GM12873 (cell line): ENCODE results near the gene OPHN1.

ENCODE experiments used
- CTCF ChIP-seq: IDR thresholded peaks from 2 replicates; pipeline ENCODE4 v1.5.1; 2012; ENCODE audit warnings: low read depth, mild to moderate bottlenecking, moderate library complexity, low read length, control low read depth; ENCODE audit not compliant: insufficient read depth; ENCODE audit errors: missing control alignments

Gene OPHN1

GRCh38 chrX:68121835-68122234, 311.5 kb downstream of the OPHN1 start:
- TF ChIP-seq CTCF, result no peak

GRCh38 chrX:68121371-68121770, 311.9 kb downstream of the OPHN1 start:
- no peak for TF ChIP-seq CTCF

- no peak for TF ChIP-seq CTCF
These were observed 317.9 kb downstream of the OPHN1 start for GRCh38 chrX:68115371-68115770.

- TF ChIP-seq CTCF, result no peak
These were observed 318.6 kb downstream of the OPHN1 start for GRCh38 chrX:68114573-68115129.

- TF ChIP-seq CTCF, result no peak
These were observed 319.3 kb downstream of the OPHN1 start for GRCh38 chrX:68113837-68114572.

- TF ChIP-seq CTCF, result no peak
These were observed 321.0 kb downstream of the OPHN1 start for GRCh38 chrX:68112321-68112720.

- no peak for TF ChIP-seq CTCF
These were observed 324.1 kb downstream of the OPHN1 start for GRCh38 chrX:68109162-68109561.
